ENCODE results near the gene CYP3A4. TPM values are rescaled to one million over a fixed set of nuclear protein-coding genes. Genes with fewer than 3 reads are reported as not detected.

CYP3A4 gene
- total and polyA plus RNA-seq, 9 of the 15 experiments (the other 6 are each of a cell fraction or from before 2014, with no cell fraction given): 0.07 to 0.08 TPM; not detected in 7

GRCh38 chr7:99820408-99821027, 36.5 kb upstream of the CYP3A4 start (continued):
- TF ChIP-seq RBM25 (IDR thresholded peaks at IDR 0.05; ENCODE audit: low read depth, low read length, severe bottlenecking) (peak; percentile 52), ZNF511 (CRISPR knock-in tag; IDR thresholded peaks at IDR 0.05) (no peak), CEBPG (CRISPR knock-in tag; IDR thresholded peaks at IDR 0.05) (peak; percentile 76), CEBPG (tag; conservative IDR thresholded peaks at IDR 0.05 in 1 of 2, IDR thresholded peaks at IDR 0.05 in 1 of 2) (peak; percentile 20 to 42; a peak in 1 of 4 replicates), MYNN (IDR thresholded peaks at IDR 0.05) (no peak), MYNN (CRISPR knock-in tag; IDR thresholded peaks at IDR 0.05) (no peak), IFI16 (CRISPR knock-in tag; IDR thresholded peaks at IDR 0.05) (no peak), ZNF146 (CRISPR knock-in tag; IDR thresholded peaks at IDR 0.05; ENCODE audit: unreplicated experiment) (no peak), PKNOX1 (IDR thresholded peaks at IDR 0.05) (0 out of 2 replicates have a peak, but pooled peaks have one; percentile 26), SREBF2 (CRISPR knock-in tag; IDR thresholded peaks at IDR 0.05) (no peak)

GRCh38 chr7:99808766-99809165, 24.8 kb upstream of the CYP3A4 start:
- 0 out of 2 replicates have a peak overlapping the region, but pooled peaks have one; percentile 91 for H2AFZ ChIP-seq (ENCODE audit: low read depth, low read length)
- H3K27ac ChIP-seq (ENCODE audit: extremely low read depth, low read depth, low read length): no peak overlapping the region
- no peaks in the 10 kb centered on the region for H4K20me1 ChIP-seq (replicated peaks; ENCODE audit: control insufficient read depth, insufficient read depth, low read length)
- no peak for FAIRE-seq
- BruUV-seq (replicated peaks): no TSS peak
- no peak overlapping the region for H3K4me3 ChIP-seq
- ChIA-PET CTCF (ENCODE audit: low intra/inter-chr PET ratio) (no interaction called here), POLR2A (no interaction called here)
- no peaks in the 10 kb centered on the region for H3K36me3 ChIP-seq (ENCODE audit: control insufficient read depth, insufficient read depth, low read length)
- H3K79me2 ChIP-seq (ENCODE audit: control insufficient read depth, insufficient read depth, low read length): no peaks in the 10 kb centered on the region
- TF ChIP-seq ZNF282 (CRISPR knock-in tag; IDR thresholded peaks at IDR 0.05): no peak
- peak in 1 of 2 experiments; percentile 52; a peak in 1 of 4 replicates for TF ChIP-seq SRF (CRISPR knock-in tag; IDR thresholded peaks at IDR 0.05)
- H3K9ac ChIP-seq (ENCODE audit: insufficient read depth in 1 of 2, low read depth in 2 of 2, low read length in 2 of 2): no peak overlapping the region
- no peak overlapping the region for H3K4me2 ChIP-seq (ENCODE audit: insufficient read depth, low read length)
- intact Hi-C loops (cut with micrococcal nuclease) (no loop called here), in situ Hi-C loops (cut with MboI) (no loop called here)
- DNase-seq (ENCODE audit: extremely low read depth in 1 of 4, low spot score in 3 of 4): no peak
- peaks cover 15 to 23% of the 10 kb centered on the region in 2 experiments; a peak in 4 of 5 replicates for H3K4me1 ChIP-seq (replicated peaks in 1 of 2; ENCODE audit: control insufficient read depth in 2 of 2, insufficient read depth in 2 of 2, low read length in 2 of 2)
- 67% methylated on average over 5 of the region's 5 CpGs for WGBS (ENCODE audit: insufficient coverage, low coverage, missing lambda C conversion rate)
- peaks cover 5% of the 10 kb centered on the region for H3K9me3 ChIP-seq (replicated peaks; ENCODE audit: control insufficient read depth, insufficient read depth, low read depth, low read length)
- no peak for ATAC-seq
- no peaks in the 10 kb centered on the region for H3K27me3 ChIP-seq (ENCODE audit: control insufficient read depth in 2 of 2, insufficient read depth in 2 of 2, low read length in 2 of 2)
- no peaks in the 10 kb centered on the region for H3K9me1 ChIP-seq (ENCODE audit: control insufficient read depth, insufficient read depth, low read length)

Measured in K562 (cell line).